Thyroid gland (tissue), 4 donors: ENCODE measurements around the gene PTPMT1. TPM values are rescaled to one million over a fixed set of nuclear protein-coding genes. Genes with fewer than 3 reads are reported as not detected.

Source experiments
- DNase-seq, 2 donors: peaks; one replicate each; pipeline ENCODE4 v3.0.0-alpha.2; 2019
- H3K27ac ChIP-seq, 3 donors: fragments of 200-600 bp; sonication (generic); 1 replicate in 2 of 3; 2 replicates in 1 of 3; pipeline ENCODE4 v1.5.1; 2016 to 2019; ENCODE audit warnings: mild to moderate bottlenecking in 1 of 3, moderate library complexity in 1 of 3
- H3K27me3 ChIP-seq: fragments of 200-600 bp; sonication (generic); one replicate; pipeline ENCODE4 v1.5.1; 2019
- H3K36me3 ChIP-seq, 2 donors: fragments of 200-600 bp; sonication (generic); one replicate each; pipeline ENCODE4 v1.5.1; 2016 to 2019
- H3K4me1 ChIP-seq, 2 donors: fragments of 200-600 bp; sonication (generic); one replicate each; pipeline ENCODE4 v1.5.1; 2017 to 2019
- H3K4me3 ChIP-seq, 3 donors: fragments of 200-600 bp; sonication (generic); replicated peaks in 1 of 3; 1 replicate in 2 of 3; 2 replicates in 1 of 3; pipeline ENCODE4 v1.5.1; 2016; ENCODE audit warnings: mild to moderate bottlenecking in 1 of 3
- H3K9me3 ChIP-seq: fragments of 200-600 bp; sonication (generic); one replicate; pipeline ENCODE4 v1.5.1; 2017
- POLR2A ChIP-seq, 2 donors: fragments of 450-650 bp; IDR thresholded peaks; one replicate each; pipeline ENCODE4 v1.6.1; 2017; ENCODE audit warnings: antibody characterized with exemption in 2 of 2, mild to moderate bottlenecking in 2 of 2, moderate library complexity in 1 of 2
- WGBS, 2 donors: methylation state at CpG; one replicate each; pipeline ENCODE4 v1.1.5; 2017; 5-methylcytosine and 5-hydroxymethylcytosine counted together
- intact Hi-C: fragments of 100-400 bp; cut with DNase I; formaldehyde crosslinking; loops from one replicate; pipeline ENCODE4 v1.15.1; 2023
- total RNA-seq, 4 donors: library from RNA; depleted of rRNA; stranded (reverse); fragments of >200 nt; gene quantifications; one replicate each; pipeline ENCODE4 v1.2.3, GENCODE V29; 2016
- TF ChIP-seq, protein P1 (sequence below), 6 experiments: fragments of 200-600 bp in 3 of 6; fragments of 450-650 bp in 3 of 6; sonication (generic) in 3 of 6; IDR thresholded peaks; one replicate each; pipeline ENCODE4 v1.5.1; 2016 to 2019; ENCODE audit warnings: antibody characterized with exemption in 6 of 6, mild to moderate bottlenecking in 2 of 6, inconsistent platforms in 1 of 6, moderate library complexity in 1 of 6

The PTPMT1 gene
- total RNA-seq, 4 donors from 2014 or later = 93.9 to 149 (median 125) TPM

DNA sequence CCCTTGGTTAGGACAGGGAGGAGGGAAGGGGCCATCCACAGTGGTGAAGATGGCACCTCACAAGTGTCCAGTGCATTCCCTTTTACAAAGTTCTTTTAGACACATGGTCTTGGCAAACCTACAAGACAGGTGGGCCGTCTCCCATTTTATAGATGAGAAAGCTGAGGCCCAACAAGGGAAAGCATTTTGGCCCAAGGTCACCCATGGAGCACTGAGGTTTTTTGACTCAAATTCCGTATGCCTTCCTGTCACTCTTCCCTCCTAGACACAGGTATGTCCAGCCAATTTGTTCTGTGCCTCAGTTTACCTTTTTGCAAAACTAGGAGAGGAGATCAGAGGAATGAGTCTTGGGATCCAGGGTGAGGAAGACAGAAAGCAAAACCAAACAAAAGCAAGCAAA lies 27.6 kb downstream of the PTPMT1 start:
- no peak for DNase-seq

DNA sequence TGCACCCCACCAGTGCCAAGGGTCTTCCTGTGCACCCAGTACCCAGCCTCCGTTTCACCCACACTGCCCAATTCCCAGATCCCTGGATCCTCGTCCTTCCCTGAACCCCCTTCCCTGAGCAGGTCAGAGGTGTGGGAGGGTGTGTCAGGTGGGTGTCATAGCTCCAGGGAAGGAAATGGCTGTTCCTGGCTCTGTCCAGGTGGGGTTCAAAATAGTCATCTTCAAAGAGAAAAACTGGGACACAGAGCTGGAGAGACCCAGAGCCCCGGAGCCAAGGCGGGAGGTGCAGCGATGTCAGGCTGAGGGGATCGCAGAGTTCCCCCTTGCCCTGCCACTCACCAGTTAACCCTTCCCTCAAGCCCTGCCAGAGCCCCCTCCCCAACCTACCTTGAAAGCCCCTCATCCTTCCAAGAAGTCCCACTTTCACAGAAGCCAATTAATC lies 28.1 kb downstream of the PTPMT1 start:
- intact Hi-C loops = no loop called here
- Histone ChIP-seq H3K4me1 (peaks cover 14 to 18% of the 10 kb centered on the region in 2 donors), H3K4me3 (peak overlapping the region in 1 of 3 donors; percentile 18), H3K9me3 (no peaks in the 10 kb centered on the region), H3K36me3 (no peaks in the 10 kb centered on the region), H3K27me3 (peaks cover 5% of the 10 kb centered on the region), H3K27ac (no peak overlapping the region)
- WGBS, 2 donors = 16 to 19% methylated on average over 6 of the region's 6 CpGs
- DNase-seq = no peak
- no peak for TF ChIP-seq POLR2A (IDR thresholded peaks at IDR 0.05)
- TF ChIP-seq, protein P1, sequence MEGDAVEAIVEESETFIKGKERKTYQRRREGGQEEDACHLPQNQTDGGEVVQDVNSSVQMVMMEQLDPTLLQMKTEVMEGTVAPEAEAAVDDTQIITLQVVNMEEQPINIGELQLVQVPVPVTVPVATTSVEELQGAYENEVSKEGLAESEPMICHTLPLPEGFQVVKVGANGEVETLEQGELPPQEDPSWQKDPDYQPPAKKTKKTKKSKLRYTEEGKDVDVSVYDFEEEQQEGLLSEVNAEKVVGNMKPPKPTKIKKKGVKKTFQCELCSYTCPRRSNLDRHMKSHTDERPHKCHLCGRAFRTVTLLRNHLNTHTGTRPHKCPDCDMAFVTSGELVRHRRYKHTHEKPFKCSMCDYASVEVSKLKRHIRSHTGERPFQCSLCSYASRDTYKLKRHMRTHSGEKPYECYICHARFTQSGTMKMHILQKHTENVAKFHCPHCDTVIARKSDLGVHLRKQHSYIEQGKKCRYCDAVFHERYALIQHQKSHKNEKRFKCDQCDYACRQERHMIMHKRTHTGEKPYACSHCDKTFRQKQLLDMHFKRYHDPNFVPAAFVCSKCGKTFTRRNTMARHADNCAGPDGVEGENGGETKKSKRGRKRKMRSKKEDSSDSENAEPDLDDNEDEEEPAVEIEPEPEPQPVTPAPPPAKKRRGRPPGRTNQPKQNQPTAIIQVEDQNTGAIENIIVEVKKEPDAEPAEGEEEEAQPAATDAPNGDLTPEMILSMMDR (IDR thresholded peaks at IDR 0.05) = no peak

More for the DNA sequence above, 27.6 kb downstream of the PTPMT1 start:
- H3K4me3 ChIP-seq = no peak overlapping the region
- no peak for TF ChIP-seq POLR2A (IDR thresholded peaks at IDR 0.05)
- TF ChIP-seq, protein P1 (IDR thresholded peaks at IDR 0.05) = no peak
- no peaks in the 10 kb centered on the region for H3K36me3 ChIP-seq
- peaks cover 5% of the 10 kb centered on the region for H3K27me3 ChIP-seq
- peaks cover 14 to 18% of the 10 kb centered on the region in 2 donors for H3K4me1 ChIP-seq
- H3K9me3 ChIP-seq = no peaks in the 10 kb centered on the region
- no peak overlapping the region for H3K27ac ChIP-seq
- intact Hi-C loops = no loop called here
- WGBS, 2 donors = 73 to 87% methylated on average over 2 of the region's 2 CpGs

DNA sequence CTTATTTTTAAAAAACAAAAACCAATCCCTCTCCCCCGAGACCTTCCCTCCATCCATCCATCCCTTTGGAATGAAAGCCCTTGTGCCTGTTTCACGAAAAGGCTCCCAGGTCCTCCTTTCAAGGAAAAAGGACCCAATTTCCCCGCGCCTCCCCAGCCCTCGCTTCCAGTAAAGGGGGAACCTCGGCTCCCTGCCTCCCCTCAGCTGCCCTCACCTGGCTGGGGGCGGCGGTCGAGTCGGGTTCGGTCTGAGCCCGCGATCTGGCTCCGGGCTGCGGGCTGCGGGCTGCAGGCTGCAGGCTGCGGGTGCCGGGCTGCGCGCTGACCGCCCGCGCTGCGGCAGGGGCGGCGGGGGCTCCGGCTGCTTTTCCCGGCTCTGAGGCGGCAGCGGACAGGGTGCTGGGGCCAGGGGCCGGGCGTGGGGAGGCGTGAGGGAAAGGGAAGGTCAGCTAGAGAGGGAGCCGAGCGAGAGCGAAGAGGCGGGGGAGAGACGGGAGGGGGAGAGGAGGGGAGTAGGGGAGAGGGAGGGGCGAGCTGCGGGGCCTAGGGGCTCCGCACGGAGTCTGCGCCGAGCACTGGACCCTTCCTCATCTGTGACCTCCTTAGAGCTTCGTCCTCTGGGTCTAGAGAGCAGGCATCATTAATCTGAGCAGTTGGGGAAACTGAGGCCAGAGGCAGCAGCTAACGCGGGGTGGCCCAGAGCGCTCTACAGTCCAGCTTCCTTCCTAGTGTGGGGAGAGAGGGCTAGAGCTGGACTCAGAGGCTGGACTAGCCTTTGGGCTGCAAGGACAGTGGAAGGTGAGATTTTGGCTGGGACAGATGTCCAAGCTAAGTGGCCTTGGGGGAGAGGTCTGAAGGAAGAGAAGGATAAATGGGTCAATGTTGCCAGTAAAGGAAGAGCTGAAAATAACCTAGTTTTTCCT lies 28.8 kb downstream of the PTPMT1 start, which contains the start of gene C1QTNF4:
Gene C1QTNF4 (minus strand): TSS at position 478 of the 922 bp plus-strand sequence. CDS start 3,601 bp downstream, outside the sequence.
- WGBS, 2 donors = 6 to 7% methylated on average over 24 to 28 of the region's 48 CpGs
- intact Hi-C loops = no loop called here
- Histone ChIP-seq H3K36me3 (no peaks in the 10 kb centered on the region), H3K4me1 (peaks cover 14 to 18% of the 10 kb centered on the region in 2 donors), H3K27ac (no peak within 1 kb of the TSS), H3K27me3 (peaks cover 5% of the 10 kb centered on the region), H3K9me3 (no peaks in the 10 kb centered on the region), H3K4me3 (peak within 1 kb of the TSS in 1 of 3 donors; percentile 18)
- TF ChIP-seq, protein P1 (IDR thresholded peaks at IDR 0.05) = no peak
- TF ChIP-seq POLR2A (IDR thresholded peaks at IDR 0.05) = no peak
- no peak for DNase-seq

- Histone ChIP-seq H3K27me3 (no peaks in the 10 kb centered on the region), H3K27ac (no peak overlapping the region), H3K9me3 (no peaks in the 10 kb centered on the region), H3K36me3 (no peaks in the 10 kb centered on the region), H3K4me1 (peaks cover 14 to 18% of the 10 kb centered on the region in 2 donors), H3K4me3 (no peak overlapping the region)
- WGBS, 2 donors = 34 to 43% methylated on average over 7 of the region's 7 CpGs
- DNase-seq = peak; percentile 81 to 88
- intact Hi-C loops = no loop called here
- no peak for TF ChIP-seq POLR2A (IDR thresholded peaks at IDR 0.05)
- TF ChIP-seq, protein P1 (IDR thresholded peaks at IDR 0.05) = no peak
Observed at GRCh38 chr11:47595029-47595428, 29.6 kb downstream of the PTPMT1 start.

- no peak overlapping the region for H3K27ac ChIP-seq
- H3K9me3 ChIP-seq = no peaks in the 10 kb centered on the region
- peaks cover 14 to 18% of the 10 kb centered on the region in 2 donors for H3K4me1 ChIP-seq
- no peaks in the 10 kb centered on the region for H3K27me3 ChIP-seq
- no peak for DNase-seq
- H3K4me3 ChIP-seq = no peak overlapping the region
- TF ChIP-seq, protein P1 (IDR thresholded peaks at IDR 0.05) = no peak
- TF ChIP-seq POLR2A (IDR thresholded peaks at IDR 0.05) = no peak
- WGBS, 2 donors = 94 to 100% methylated on average over 1 of the region's 1 CpG
- intact Hi-C loops = no loop called here
- H3K36me3 ChIP-seq = no peaks in the 10 kb centered on the region
Observed at GRCh38 chr11:47595967-47596366, 30.6 kb downstream of the PTPMT1 start.
